Measurements from ENCODE around the gene DNAJC5G.

- TF ChIP-seq CTCF (IDR thresholded peaks at IDR 0.05; ENCODE audit: borderline replicate concordance, extremely low read depth, low read length, poor library complexity, severe bottlenecking) (no peak), EZH2 (IDR thresholded peaks at IDR 0.05; ENCODE audit: borderline replicate concordance, low read depth, low read length, severe bottlenecking) (no peak)
Observed at GRCh38 chr2:27255187-27255586, 20.0 kb upstream of the DNAJC5G start.
